ENCODE results near the gene PLPP3.

DNA sequence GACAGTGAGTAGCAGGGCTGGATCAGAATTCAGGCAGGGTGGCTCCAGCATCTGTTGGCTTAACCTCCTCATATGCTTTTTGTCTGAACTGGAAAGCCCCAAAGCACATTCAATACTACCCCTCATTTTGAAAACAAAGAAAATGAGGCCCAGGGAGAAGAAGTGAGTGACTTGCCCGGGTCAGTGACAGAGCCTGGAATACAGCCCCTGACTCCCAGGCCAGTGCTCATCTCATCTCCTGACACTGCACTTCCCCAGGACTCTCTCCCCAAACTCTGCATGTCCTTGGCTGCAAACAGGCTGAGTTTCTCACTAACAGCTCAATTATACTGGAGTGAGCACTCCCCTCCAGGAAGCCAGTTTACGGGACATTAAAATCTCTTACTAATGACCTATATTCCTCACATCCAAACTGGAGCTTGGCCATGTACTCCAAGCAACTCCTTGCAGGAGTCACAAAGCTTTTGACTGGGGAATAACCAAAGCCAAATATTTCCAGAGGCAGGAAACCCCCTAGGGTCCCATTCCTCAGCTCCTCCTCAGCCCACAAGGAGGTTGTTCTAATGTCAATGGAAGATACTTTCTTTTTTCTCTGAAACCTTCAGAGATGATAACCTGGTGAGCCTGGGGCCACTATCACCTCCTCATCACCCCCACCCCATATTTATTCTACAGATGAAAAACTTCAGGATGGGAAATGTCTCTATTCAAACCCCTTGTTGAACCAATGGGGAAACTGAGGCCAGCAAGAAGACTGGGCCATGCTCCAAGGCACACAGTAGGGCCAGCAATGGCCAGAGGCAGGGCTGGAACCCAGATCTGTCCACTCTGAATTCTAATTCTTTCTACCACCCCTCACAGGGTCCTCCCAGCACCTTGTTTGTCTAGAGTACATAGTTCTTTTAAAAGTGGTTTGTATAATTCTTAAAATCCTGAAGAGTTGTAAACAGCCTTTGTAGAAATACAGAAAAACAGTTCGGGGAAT lies 127.0 kb downstream of the PLPP3 start:
- TF ChIP-seq, protein P1, sequence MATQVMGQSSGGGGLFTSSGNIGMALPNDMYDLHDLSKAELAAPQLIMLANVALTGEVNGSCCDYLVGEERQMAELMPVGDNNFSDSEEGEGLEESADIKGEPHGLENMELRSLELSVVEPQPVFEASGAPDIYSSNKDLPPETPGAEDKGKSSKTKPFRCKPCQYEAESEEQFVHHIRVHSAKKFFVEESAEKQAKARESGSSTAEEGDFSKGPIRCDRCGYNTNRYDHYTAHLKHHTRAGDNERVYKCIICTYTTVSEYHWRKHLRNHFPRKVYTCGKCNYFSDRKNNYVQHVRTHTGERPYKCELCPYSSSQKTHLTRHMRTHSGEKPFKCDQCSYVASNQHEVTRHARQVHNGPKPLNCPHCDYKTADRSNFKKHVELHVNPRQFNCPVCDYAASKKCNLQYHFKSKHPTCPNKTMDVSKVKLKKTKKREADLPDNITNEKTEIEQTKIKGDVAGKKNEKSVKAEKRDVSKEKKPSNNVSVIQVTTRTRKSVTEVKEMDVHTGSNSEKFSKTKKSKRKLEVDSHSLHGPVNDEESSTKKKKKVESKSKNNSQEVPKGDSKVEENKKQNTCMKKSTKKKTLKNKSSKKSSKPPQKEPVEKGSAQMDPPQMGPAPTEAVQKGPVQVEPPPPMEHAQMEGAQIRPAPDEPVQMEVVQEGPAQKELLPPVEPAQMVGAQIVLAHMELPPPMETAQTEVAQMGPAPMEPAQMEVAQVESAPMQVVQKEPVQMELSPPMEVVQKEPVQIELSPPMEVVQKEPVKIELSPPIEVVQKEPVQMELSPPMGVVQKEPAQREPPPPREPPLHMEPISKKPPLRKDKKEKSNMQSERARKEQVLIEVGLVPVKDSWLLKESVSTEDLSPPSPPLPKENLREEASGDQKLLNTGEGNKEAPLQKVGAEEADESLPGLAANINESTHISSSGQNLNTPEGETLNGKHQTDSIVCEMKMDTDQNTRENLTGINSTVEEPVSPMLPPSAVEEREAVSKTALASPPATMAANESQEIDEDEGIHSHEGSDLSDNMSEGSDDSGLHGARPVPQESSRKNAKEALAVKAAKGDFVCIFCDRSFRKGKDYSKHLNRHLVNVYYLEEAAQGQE (IDR thresholded peaks at IDR 0.05; ENCODE audit: low read depth, low read length), result no peak
- TF ChIP-seq EP300 (IDR thresholded peaks at IDR 0.05; ENCODE audit: borderline replicate concordance in 1 of 2, low read depth in 1 of 2, low read length in 1 of 2), result no peak
- TF ChIP-seq, protein P2, sequence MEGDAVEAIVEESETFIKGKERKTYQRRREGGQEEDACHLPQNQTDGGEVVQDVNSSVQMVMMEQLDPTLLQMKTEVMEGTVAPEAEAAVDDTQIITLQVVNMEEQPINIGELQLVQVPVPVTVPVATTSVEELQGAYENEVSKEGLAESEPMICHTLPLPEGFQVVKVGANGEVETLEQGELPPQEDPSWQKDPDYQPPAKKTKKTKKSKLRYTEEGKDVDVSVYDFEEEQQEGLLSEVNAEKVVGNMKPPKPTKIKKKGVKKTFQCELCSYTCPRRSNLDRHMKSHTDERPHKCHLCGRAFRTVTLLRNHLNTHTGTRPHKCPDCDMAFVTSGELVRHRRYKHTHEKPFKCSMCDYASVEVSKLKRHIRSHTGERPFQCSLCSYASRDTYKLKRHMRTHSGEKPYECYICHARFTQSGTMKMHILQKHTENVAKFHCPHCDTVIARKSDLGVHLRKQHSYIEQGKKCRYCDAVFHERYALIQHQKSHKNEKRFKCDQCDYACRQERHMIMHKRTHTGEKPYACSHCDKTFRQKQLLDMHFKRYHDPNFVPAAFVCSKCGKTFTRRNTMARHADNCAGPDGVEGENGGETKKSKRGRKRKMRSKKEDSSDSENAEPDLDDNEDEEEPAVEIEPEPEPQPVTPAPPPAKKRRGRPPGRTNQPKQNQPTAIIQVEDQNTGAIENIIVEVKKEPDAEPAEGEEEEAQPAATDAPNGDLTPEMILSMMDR (IDR thresholded peaks at IDR 0.05), result no peak
- TF ChIP-seq SIN3A (IDR thresholded peaks at IDR 0.05; ENCODE audit: borderline replicate concordance, low read depth, low read length), result no peak
- TF ChIP-seq USF2 (IDR thresholded peaks at IDR 0.05; ENCODE audit: borderline replicate concordance, low read depth, low read length), result no peak
- no peak for TF ChIP-seq YY1 (IDR thresholded peaks at IDR 0.05; ENCODE audit: low read depth)
- no peak for TF ChIP-seq IRF3 (IDR thresholded peaks at IDR 0.05; ENCODE audit: low read depth, low read length)
- no peak for TF ChIP-seq PBX3 (IDR thresholded peaks at IDR 0.05)

Data from SK-N-SH (cell line).